Endometrial microvascular endothelial cells (primary cell): ENCODE data around the gene NPL. TPM values are rescaled to one million over a fixed set of nuclear protein-coding genes. Genes with fewer than 3 reads are reported as not detected.

Experiments
- in situ Hi-C: cut with HindIII; loops from 2 replicates; pipeline ENCODE4 v1.10.0; 2017; ENCODE audit warnings: low sequenced_read_pairs, low pct_unique_long_range_greater_than_20kb; ENCODE audit errors: inconsistent ontology term
- total RNA-seq: library from RNA; depleted of rRNA; stranded (reverse); fragments of >200 nt; gene quantifications from one replicate; pipeline ENCODE4 v1.2.3, GENCODE V29; 2015; ENCODE audit errors: inconsistent ontology term

The NPL gene
- total RNA-seq, 1 donor from 2014 or later, result 0.93 TPM

GRCh38 chr1:182806015-182806678 lies 16.6 kb downstream of the NPL start:
- in situ Hi-C loops, result no loop called here

- in situ Hi-C loops, result no loop called here
Observed at GRCh38 chr1:182807907-182808306, 18.3 kb downstream of the NPL start.

- in situ Hi-C loops, result no loop called here
Observed at GRCh38 chr1:182809414-182809957, 19.9 kb downstream of the NPL start.

GRCh38 chr1:182811975-182812722 lies 22.6 kb downstream of the NPL start:
- in situ Hi-C loops, result no loop called here

GRCh38 chr1:182816863-182817262 lies 27.3 kb downstream of the NPL start:
- in situ Hi-C loops, result no loop called here

- in situ Hi-C loops, result no loop called here
Observed at GRCh38 chr1:182817802-182818201, 28.2 kb downstream of the NPL start.

- in situ Hi-C loops, result no loop called here
Observed at GRCh38 chr1:182823220-182823619, 33.6 kb downstream of the NPL start.

- in situ Hi-C loops, result no loop called here
Observed at GRCh38 chr1:182826892-182827291, 37.3 kb downstream of the NPL start.

GRCh38 chr1:182829285-182829932 lies 39.8 kb downstream of the NPL start:
- in situ Hi-C loops, result no loop called here

- in situ Hi-C loops, result no loop called here
Observed at GRCh38 chr1:182833271-182833670, 43.7 kb downstream of the NPL start.

GRCh38 chr1:182834326-182834725 lies 44.8 kb downstream of the NPL start:
- in situ Hi-C loops, result no loop called here

- in situ Hi-C loops, result no loop called here
Observed at GRCh38 chr1:182835806-182836205, 46.2 kb downstream of the NPL start.

- in situ Hi-C loops, result no loop called here
Observed at GRCh38 chr1:182839209-182840066, 49.9 kb downstream of the NPL start, which contains the start of gene DHX9. Gene DHX9, plus strand, starts transcription at chr1:182839347. Its CDS starts 3,220 bp downstream, at chr1:182842567.

- in situ Hi-C loops, result no loop called here
Observed at GRCh38 chr1:182841368-182841988, 51.9 kb downstream of the NPL start.

- in situ Hi-C loops, result no loop called here
Observed at GRCh38 chr1:182842265-182842664, 52.7 kb downstream of the NPL start.

- in situ Hi-C loops, result no loop called here
Observed at GRCh38 chr1:182845379-182845778, 55.8 kb downstream of the NPL start.

GRCh38 chr1:182845894-182846293 lies 56.3 kb downstream of the NPL start:
- in situ Hi-C loops, result no loop called here

- in situ Hi-C loops, result no loop called here
Observed at GRCh38 chr1:182847105-182847504, 57.5 kb downstream of the NPL start.
